ENCODE results near the gene VPS9D1. TPM values are rescaled to one million over a fixed set of nuclear protein-coding genes. Genes with fewer than 3 reads are reported as not detected.

VPS9D1 gene
- total RNA-seq, 4 donors from 2014 or later: 5.8 to 9.8 (median 7.0) TPM

- WGBS, 2 donors: 82 to 85% methylated on average over 24 to 50 of the region's 63 CpGs
- no peak for DNase-seq (ENCODE audit: low spot score in 2 of 2)
- no peak for TF ChIP-seq CTCF (IDR thresholded peaks at IDR 0.05)
- no peak for TF ChIP-seq POLR2A (IDR thresholded peaks at IDR 0.05)
- intact Hi-C loops (cut with DNase I; ENCODE audit: low total_unique reads): no loop called here
- no peak overlapping the region for H3K4me3 ChIP-seq (ENCODE audit: low read depth, poor library complexity, severe bottlenecking)
Measured at GRCh38 chr16:89710709-89711564, 9.8 kb downstream of the VPS9D1 start.

- no peak for DNase-seq (ENCODE audit: low spot score in 2 of 2)
- intact Hi-C loops (cut with DNase I; ENCODE audit: low total_unique reads): loop anchor here (5.0 to 10.0 kb wide), 2 partner anchors 82 to 155 kb away; no protein-coding TSS in a partner anchor
- no peak overlapping the region for H3K4me3 ChIP-seq (ENCODE audit: low read depth, poor library complexity, severe bottlenecking)
- TF ChIP-seq CTCF (IDR thresholded peaks at IDR 0.05) (no peak), POLR2A (IDR thresholded peaks at IDR 0.05) (no peak)
- 83 to 86% methylated on average over 17 to 19 of the region's 19 CpGs for WGBS, 2 donors
Measured at GRCh38 chr16:89709716-89710432, 10.8 kb downstream of the VPS9D1 start.

GRCh38 chr16:89709166-89709565 is 11.5 kb downstream of the VPS9D1 start:
- intact Hi-C loops (cut with DNase I; ENCODE audit: low total_unique reads): loop anchor here (5.0 to 10.0 kb wide), 2 partner anchors 83 to 156 kb away; no protein-coding TSS in a partner anchor
- 95 to 96% methylated on average over 6 to 8 of the region's 10 CpGs for WGBS, 2 donors
- no peak for TF ChIP-seq POLR2A (IDR thresholded peaks at IDR 0.05)
- TF ChIP-seq CTCF (IDR thresholded peaks at IDR 0.05): no peak
- H3K4me3 ChIP-seq (ENCODE audit: low read depth, poor library complexity, severe bottlenecking): no peak overlapping the region
- no peak for DNase-seq (ENCODE audit: low spot score in 2 of 2)

GRCh38 chr16:89708481-89708931 is 12.2 kb downstream of the VPS9D1 start:
- intact Hi-C loops (cut with DNase I; ENCODE audit: low total_unique reads): loop anchor here (5.0 to 10.0 kb wide), 2 partner anchors 84 to 156 kb away; no protein-coding TSS in a partner anchor
- H3K4me3 ChIP-seq (ENCODE audit: low read depth, poor library complexity, severe bottlenecking): no peak overlapping the region
- TF ChIP-seq CTCF (IDR thresholded peaks at IDR 0.05) (no peak), POLR2A (IDR thresholded peaks at IDR 0.05) (no peak)
- no peak for DNase-seq (ENCODE audit: low spot score in 2 of 2)
- WGBS, 2 donors: 67 to 76% methylated on average over 10 to 17 of the region's 19 CpGs

- TF ChIP-seq POLR2A (IDR thresholded peaks at IDR 0.05): no peak
- no peak for TF ChIP-seq CTCF (IDR thresholded peaks at IDR 0.05)
- H3K4me3 ChIP-seq (ENCODE audit: low read depth, poor library complexity, severe bottlenecking): no peak overlapping the region
- DNase-seq (ENCODE audit: low spot score in 2 of 2): no peak
- 78 to 89% methylated on average over 4 to 6 of the region's 9 CpGs for WGBS, 2 donors
- intact Hi-C loops (cut with DNase I; ENCODE audit: low total_unique reads): loop anchor here (5.0 to 10.0 kb wide), 2 partner anchors 85 to 157 kb away; no protein-coding TSS in a partner anchor
Measured at GRCh38 chr16:89707695-89708094, 13.0 kb downstream of the VPS9D1 start.

All from lower leg skin (tissue), 4 donors.